IPS-15b (cell line): Measurements from ENCODE around the gene PRR30.

Source experiments
- H3K27me3 ChIP-seq: one replicate; pipeline ENCODE4 v1.6.1; 2013; ENCODE audit warnings: low read length; ENCODE audit not compliant: control insufficient read depth, insufficient read depth
- H3K36me3 ChIP-seq: one replicate; pipeline ENCODE4 v1.6.1; 2013; ENCODE audit warnings: low read length; ENCODE audit not compliant: control insufficient read depth, insufficient read depth
- H3K4me1 ChIP-seq: one replicate; pipeline ENCODE4 v1.6.1; 2013; ENCODE audit warnings: mild to moderate bottlenecking, low read length; ENCODE audit not compliant: control insufficient read depth, insufficient read depth
- H3K4me3 ChIP-seq: one replicate; pipeline ENCODE4 v1.5.1; 2013; ENCODE audit warnings: low read depth, low read length
- H3K9ac ChIP-seq: one replicate; pipeline ENCODE4 v1.6.1; 2013; ENCODE audit warnings: low read depth, mild to moderate bottlenecking, low read length
- H3K9me3 ChIP-seq: one replicate; pipeline ENCODE4 v1.6.1; 2013; ENCODE audit warnings: mild to moderate bottlenecking, low read length; ENCODE audit not compliant: control insufficient read depth, insufficient read depth

PRR30 gene

GRCh38 chr2:27091746-27092695, 47.2 kb downstream of the PRR30 start:
- Histone ChIP-seq H3K9me3 (no peaks in the 10 kb centered on the region), H3K27me3 (peaks cover 9% of the 10 kb centered on the region), H3K4me1 (peaks cover 3% of the 10 kb centered on the region), H3K36me3 (no peaks in the 10 kb centered on the region), H3K4me3 (no peak overlapping the region), H3K9ac (no peak overlapping the region)

DNA sequence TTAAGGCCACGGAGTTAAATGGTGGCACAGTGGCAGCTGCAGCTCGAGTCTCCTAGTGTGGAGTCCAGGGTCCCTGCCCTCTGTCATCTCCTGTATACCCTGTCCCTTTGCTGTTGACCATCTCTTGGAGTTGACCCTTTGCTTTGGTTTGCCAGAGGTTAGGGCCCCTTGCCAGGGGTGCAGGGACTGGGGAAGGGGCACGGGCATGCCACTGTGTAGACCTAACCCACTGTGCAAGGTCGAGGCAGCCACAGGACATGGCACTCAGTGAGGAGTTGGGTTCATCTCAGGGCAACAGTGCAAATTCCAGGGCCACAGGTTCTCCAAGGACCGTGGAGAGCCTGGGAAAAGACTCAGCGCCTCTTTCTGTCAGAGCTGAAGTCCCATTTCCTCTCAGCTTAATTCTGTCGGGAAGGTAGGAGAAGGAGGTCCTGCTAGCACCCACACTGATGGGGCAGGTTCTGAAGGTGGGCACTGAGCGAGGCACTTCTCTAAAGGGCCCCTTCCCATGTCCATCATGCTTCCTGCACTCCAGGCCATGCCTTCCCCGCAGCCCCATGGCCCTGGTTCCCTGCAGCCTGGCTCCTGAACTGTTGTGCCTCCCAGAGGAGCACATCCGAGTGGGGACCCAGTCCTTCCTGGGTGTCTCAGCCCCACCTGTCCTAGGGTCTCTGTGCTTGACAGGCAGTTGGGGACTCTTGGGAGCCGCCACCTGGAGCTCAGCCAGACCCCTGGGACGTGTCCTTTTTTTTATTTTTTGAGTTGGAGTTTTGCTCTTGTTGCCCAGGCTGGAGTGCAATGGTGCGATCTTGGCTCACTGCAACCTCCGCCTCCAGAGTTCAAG, 49.9 kb downstream of the PRR30 start:
- peaks cover 3% of the 10 kb centered on the region for H3K4me1 ChIP-seq
- no peak overlapping the region for H3K4me3 ChIP-seq
- H3K27me3 ChIP-seq, result peaks cover 15% of the 10 kb centered on the region
- no peaks in the 10 kb centered on the region for H3K9me3 ChIP-seq
- no peak overlapping the region for H3K9ac ChIP-seq
- H3K36me3 ChIP-seq, result no peaks in the 10 kb centered on the region

DNA sequence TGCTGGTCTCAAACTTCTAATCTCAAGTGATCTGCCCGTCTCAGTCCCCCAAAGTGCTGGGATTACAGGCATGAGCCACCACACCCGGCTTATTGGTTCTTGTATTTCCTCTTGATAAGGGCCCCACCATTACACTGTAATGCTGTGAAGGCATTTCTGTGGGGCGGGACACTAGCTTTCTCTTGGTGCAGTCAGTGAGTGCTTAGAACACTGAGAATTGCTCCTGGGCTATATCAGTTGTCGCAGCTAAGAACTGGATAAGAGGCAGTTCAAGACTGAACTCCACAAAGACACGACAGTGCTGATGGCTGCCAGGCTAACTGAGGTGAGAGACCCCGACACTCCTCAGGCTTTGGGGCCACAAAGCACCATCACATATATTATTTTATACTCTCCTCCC, 50.6 kb downstream of the PRR30 start:
- Histone ChIP-seq H3K4me1 (peaks cover 3% of the 10 kb centered on the region), H3K9me3 (no peaks in the 10 kb centered on the region), H3K27me3 (peaks cover 15% of the 10 kb centered on the region), H3K36me3 (no peaks in the 10 kb centered on the region), H3K4me3 (no peak overlapping the region), H3K9ac (no peak overlapping the region)

DNA sequence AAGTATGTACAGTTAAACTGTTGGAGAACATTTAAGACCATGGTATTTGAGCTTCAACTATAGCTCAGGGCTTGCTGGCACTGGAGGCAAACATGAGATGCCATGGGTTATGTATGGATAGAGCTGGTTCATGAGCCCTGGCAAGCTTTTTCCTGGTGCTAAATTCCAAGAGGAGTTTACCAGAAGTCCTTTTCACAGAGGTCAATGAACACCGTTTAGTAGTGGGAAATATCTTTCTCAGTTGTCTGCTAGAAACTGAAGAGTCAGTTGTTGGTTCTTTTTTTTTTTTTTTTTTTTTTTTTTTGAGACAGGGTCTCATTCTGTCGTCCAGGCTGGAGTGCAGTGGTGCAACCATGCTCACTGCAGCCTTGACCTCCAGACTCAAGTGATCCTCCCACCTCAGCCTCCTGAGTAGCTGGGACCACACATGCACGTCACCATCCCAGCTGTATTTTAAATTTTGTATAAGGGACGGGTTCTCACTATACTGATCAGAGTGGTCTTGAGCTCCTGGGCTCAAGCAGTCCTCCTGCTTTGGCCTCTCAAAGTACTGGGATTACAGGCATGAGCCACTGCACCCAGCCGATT, 51.3 kb downstream of the PRR30 start:
- Histone ChIP-seq H3K27me3 (peaks cover 15% of the 10 kb centered on the region), H3K9ac (no peak overlapping the region), H3K9me3 (no peaks in the 10 kb centered on the region), H3K4me3 (no peak overlapping the region), H3K4me1 (peaks cover 3% of the 10 kb centered on the region), H3K36me3 (no peaks in the 10 kb centered on the region)
